Right forelimb (tissue), 1 donor: ENCODE results near the gene FAM219A.
A peak's percentile ranks its signal among the peaks of the same experiment; 100 is the strongest.
"Not testable (repeated sequence)": the region's sequence is repeated elsewhere in the genome, so short reads cannot be mapped to it uniquely, and the experiment has no call there.

Source experiments
- DNase-seq: peaks from one replicate; pipeline ENCODE4 v3.0.0-alpha.2; 2018

Gene FAM219A

GRCh38 chr9:34374339-34374738, 84.0 kb downstream of the FAM219A start:
- no peak for DNase-seq

- no peak for DNase-seq
These were observed 84.6 kb downstream of the FAM219A start for GRCh38 chr9:34373749-34374148.

DNA sequence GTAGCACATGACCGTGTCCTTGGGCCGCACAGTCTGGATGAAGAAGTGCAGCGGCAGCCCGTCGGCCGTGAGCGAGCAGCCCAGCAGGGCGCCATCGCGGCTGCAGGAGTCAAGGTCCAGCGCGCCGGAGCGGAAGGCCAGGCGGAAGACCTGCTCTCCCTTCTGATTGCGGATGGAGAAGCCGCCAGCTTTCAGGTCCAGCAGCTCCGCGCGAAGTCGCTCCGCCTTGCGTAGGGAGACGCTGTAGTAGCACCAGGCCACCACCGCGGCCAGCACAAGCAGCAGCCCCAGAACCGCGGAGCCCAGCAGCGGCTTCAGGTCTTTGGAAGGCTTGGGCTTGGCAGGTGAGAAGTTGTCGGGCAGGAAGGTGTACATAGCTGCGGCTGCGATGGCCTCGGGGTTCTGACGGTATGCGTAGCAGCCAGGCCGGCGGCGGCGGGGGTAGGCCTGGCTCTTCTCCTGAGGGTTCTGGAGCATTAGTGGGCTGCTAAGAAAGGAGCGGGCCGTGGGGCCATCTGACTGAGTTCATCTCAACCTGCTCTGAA, 85.8 kb downstream of the FAM219A start:
- no peak for DNase-seq

- DNase-seq = no peak
These were observed 86.4 kb downstream of the FAM219A start for GRCh38 chr9:34371886-34372466.

DNA sequence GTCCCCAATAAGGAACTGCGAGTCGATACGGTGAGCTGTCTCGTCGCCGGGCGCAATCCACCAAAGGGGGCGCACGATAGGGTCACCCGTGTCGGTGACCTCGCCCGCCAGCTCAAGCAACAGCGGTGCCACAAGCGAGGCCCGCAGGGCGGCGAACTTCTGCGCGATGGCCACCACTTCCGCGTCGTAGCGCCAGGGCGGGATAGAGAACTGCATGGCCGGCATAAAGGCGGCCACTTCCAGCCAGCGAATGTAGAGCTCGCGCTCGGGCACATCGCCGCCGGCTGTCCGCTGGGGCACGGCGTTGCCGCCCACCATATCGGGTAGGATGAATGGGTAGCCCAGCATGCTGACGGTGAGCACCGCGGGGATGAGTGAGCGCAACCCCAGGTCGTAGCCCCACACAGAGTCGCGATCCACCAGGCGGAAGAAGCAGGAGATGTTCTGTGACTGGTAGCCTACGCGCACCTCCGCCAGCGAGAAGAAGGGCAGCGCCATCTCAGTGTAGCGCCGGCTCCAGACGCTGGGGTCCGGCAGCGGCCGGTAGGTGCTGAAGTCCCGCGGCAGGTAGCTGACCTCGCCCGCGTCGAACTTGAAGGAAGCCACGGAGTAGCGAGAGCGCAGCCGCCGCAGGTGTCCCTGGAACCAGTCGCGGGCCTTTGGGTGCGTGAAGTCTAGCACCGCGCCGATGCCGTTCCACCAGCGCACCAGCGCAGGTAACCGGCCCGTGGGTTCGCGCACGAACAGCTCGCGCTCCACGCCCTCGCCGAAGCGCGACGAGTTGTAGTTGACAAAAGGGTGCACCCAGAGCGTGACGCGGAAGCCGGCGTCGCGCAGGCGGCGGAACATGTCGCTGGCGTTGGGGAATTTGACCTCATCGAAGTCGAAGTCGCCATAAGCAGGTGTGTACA, 87.1 kb downstream of the FAM219A start:
- DNase-seq = no peak

DNA sequence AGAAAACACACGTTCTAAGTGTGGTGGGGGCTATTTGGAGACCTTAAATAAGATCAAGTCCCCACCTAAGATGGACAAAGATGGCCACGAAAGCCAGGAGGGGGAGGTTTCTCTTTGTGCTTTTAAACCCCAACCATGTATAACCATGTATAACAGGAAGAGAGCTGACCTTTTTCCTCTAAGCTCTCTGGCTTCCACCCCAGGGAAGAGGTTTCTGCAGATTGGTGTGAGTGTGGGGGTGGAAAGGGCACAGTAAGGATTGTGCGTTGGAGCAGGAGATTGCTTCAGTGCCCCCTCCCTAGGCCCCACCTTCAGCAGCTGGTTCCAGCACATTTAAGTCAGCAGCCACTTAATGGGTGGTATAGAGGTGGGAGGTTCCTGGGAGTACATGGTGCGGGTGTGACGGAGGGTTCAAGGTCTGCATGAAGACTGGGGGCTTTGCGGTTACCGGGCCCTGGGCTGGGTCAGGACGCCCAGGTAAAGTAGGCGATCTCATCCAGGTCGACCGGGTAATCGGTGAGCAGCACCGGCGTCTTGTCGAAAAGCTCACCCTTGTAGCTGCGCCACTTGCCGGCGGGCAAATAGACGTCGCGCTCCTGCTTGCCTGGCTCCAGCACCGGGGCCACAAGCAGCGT, 87.9 kb downstream of the FAM219A start:
- no peak for DNase-seq

- no peak for DNase-seq
These were observed 88.7 kb downstream of the FAM219A start for GRCh38 chr9:34369636-34370035.

DNA sequence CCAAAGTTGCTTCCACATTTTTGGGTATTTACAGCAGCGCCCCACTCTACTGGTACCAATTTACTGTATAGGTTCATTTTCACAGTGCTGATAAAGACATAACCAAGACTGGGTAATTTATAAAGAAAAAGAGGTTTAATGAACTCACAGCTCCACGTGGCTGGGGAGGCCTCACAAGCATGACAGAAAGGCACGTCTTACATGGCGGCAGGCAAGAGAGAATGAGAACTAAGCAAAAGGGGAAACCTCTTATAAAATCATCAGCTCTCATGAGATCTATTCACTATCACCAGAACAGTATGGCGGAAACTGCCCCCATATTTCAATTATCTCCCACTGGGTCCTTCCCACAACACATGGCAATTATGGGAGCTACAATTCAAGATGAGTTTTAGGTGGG, 89.6 kb downstream of the FAM219A start:
- not testable (repeated sequence) for DNase-seq

DNA sequence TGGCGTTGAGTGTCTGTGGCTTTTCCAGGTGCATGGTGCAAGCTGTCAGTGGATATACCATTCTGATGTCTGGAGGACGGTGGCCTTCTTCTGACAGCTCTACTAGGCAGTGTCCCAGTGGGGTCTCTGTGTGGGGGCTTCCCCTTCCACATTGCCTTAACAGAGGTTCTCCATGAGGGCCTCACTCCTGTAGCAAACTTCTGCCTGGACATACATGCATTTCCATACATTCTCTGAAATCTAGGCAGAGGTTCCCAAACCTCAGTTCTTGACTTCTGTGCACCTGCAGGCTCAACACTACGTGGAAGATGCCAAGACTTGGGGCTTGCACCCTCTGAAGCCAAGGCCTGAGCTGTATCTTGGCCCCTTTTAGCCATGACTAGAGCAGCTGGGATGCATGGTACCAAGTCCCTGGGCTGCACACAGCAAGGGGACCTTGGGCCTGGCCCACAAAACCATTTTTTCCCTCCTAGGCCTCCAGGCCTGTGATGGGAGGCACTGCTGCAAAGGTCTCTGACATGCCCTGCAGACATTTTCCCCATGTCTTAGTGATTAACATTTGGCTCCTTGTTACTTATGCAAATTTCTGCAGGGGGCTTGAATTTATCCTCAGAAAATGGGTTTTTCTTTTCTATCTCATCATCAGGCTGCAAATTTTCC, 90.5 kb downstream of the FAM219A start:
- DNase-seq = not testable (repeated sequence)

GRCh38 chr9:34366365-34366764, 92.0 kb downstream of the FAM219A start:
- DNase-seq = no peak

DNA sequence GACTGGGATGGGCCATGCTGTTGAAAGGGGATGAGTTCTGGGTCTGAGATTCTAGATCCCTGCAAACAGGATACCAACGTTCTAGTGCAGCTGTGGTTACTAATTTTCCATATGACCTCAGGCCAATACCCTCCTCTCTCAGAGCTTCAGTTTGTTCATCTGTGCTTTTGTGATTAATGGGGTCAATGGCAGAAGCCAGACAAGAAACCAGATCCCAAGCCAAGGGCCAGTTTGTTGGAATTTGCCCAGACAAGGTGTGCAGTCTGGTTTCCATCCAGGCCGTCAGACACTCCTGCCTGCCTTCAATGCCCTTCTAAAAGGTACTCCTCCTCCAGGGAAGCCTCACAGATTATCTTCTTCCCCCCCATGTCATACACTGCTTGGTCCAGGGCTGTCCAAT, 93.1 kb downstream of the FAM219A start:
- DNase-seq = no peak

DNA sequence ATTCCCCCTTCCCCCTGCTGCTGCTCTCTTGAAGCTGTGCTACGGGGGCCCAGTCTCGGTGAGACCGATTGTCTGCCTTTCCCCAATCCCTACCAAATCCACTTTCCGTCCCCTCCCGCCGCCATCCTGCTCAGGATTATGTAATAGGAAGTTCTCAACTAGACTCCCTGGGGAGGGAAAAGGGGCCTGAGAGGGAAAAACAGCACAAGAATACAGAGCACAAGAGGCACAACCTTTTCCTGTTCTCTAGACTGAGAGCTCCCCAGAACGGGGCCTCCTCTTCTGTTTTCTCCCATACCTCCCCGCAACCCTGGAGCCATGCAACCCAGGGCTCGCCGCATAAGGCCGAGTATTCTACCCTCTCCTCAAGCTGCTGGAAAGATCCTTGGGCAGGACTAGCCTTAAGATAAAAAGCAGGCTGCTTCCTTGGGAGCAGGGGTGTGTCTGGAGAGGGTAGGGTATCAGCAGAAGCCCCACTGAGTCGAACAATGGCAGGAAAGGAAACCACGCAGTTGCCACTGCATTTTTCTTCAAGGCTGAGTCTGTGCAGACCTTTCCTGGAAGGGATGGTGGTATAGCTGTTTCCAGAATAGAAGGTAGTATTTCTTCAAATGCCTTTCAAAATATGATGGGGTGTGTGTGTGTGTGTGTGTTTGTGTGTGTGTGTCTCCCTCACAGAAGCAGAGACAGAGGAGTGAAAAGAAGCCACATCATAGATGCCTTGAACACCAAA, 94.6 kb downstream of the FAM219A start:
- DNase-seq = peak; percentile 76

- no peak for DNase-seq
These were observed 95.7 kb downstream of the FAM219A start for GRCh38 chr9:34362614-34363214.

DNA sequence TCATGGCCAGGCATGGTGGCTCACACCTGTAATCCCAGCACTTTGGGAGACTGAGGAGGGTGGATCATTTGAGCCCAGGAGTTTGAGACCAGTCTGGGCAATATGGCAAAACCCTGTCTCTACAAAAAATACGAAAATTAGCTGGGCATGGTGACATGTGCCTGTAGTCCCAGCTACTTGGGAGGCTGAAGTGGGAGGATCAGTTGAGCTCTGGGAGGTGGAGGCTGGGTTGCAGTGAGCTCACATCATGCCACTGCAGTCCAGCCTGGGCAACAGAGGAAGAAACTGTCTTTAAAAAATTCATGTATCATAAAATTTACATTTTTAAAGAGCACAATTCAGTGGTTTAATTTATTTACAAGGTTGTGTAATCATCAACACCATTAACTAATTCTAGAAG, 105.4 kb downstream of the FAM219A start:
- not testable (repeated sequence) for DNase-seq

DNA sequence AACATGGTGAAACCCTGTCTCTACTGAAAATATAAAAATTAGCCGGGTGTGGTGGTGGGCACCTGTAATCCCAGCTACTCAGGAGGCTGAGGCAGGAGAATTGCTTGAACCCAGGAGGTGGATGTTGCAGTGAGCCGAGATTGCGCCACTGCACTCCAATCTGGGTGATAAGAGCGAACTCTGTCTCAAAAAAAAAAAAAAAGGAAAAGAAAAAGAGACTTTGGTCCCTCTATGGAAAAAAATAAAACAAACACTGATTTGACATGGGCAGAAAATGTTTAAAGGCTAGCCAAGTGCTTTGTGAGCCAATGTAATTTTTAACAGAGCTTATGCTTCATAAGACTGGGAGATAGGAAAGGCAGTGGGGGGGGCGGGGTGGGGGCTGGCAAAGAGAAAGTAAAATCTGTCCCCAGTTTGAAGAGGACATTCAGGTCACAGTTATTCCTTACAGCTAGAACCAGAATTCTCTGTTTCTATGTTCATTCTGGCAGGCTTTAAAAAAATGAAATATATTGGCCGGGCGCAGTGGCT, 106.2 kb downstream of the FAM219A start:
- not testable (repeated sequence) for DNase-seq

- DNase-seq = no peak
These were observed 109.0 kb downstream of the FAM219A start for GRCh38 chr9:34349324-34349723.
